ENCODE measurements around the gene GAK. TPM values are rescaled to one million over a fixed set of nuclear protein-coding genes. Genes with fewer than 3 reads are reported as not detected.

The GAK gene
- total RNA-seq, 2 donors from 2014 or later, result 104 to 121 TPM

DNA sequence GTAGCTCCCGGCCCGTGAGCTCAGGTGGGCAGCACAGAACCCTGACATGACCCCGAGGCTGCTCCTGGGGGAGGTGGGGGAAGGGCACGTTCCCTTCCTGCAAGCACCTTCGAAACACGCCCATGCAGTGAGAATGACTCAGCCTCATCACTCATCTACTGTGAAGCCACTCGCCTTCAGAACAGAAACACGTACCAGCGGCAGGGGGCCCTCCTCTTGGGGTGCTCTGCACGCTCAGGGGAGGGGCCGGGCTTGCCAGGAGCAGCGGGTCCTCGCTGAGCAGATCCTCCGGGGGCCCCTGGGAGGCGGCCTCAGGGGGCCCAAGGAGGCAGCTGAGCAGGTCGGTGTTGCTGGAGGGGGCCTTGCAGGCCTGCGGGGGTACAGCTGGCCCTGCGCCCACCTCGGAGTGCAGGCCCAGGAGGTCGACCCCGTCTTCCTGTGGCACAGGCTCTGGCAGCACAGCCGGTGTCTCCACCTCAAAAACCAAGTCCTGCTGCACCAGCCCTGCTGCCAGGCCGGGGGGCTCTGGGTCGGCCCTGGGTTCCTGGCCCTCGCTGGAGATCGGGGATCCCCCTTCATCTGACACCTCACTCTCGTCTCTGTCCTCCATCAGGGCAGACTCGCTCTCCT lies 65.2 kb downstream of the GAK start:
- Histone ChIP-seq H3K27ac (ENCODE audit: low read depth, low read length) (no peak overlapping the region), H3K36me3 (ENCODE audit: control insufficient read depth, insufficient read depth, low read length) (peaks cover 41% of the 10 kb centered on the region), H3K4me3 (ENCODE audit: low read length) (no peak overlapping the region), H3K9me3 (ENCODE audit: control insufficient read depth, low read length) (no peaks in the 10 kb centered on the region), H3K4me1 (ENCODE audit: control insufficient read depth, insufficient read depth, low read length) (no peaks in the 10 kb centered on the region), H3K9ac (ENCODE audit: extremely low read depth, low read length, poor library complexity, severe bottlenecking) (no peak overlapping the region), H3K27me3 (ENCODE audit: control insufficient read depth, insufficient read depth, low read length, poor library complexity, severe bottlenecking) (no peaks in the 10 kb centered on the region)
- Mint-ChIP-seq H3K36me3 (ENCODE audit: low read depth) (peaks cover 62% of the 10 kb centered on the region), H3K27ac (no peak overlapping the region), H3K4me3 (no peak overlapping the region), H3K9me3 (no peaks in the 10 kb centered on the region), H3K4me1 (no peaks in the 10 kb centered on the region), H3K27me3 (ENCODE audit: insufficient read depth) (no peaks in the 10 kb centered on the region)
- DNase-seq, result no peak
- TF ChIP-seq CTCF (conservative IDR thresholded peaks at IDR 0.05), result no peak
- 91 to 94% methylated on average over 20 to 28 of the region's 28 CpGs for WGBS, 2 experiments (ENCODE audit: insufficient coverage in 1 of 2, insufficient read length in 1 of 2)

DNA sequence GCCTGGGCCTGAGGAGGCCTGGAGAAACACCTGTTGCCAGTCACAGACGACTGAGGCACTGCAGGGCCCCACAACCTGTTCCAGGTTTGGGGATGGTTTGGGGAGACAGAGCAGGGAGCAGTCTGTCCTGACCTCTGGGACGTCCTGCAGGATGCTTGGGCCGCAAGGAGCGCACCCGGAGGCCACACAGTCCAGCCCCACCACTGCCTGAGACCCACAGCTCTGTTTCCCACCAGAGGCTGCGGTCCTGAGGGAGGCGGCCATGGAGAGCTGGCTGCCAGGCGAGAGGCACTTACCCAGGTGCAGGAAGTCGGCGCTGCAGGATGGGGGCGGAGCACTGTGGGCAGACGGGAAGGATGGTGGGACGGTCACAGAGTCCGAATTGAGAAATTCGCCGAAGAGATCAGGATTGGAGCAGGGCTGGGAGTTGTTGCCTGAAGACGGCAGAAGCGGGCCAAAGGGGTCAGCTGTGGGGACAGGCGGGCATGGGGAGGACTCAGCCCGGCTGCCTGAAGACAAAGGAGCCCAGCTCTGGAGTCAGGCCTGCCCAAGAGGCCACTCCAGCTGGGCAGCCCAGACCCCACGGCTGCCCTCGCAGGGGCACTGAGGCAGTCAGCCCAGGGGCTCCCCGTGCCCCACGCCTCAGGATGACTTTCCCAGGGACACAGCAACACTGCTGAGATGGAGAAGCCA lies 65.9 kb downstream of the GAK start:
- no peaks in the 10 kb centered on the region for H3K4me1 Mint-ChIP-seq
- H3K36me3 ChIP-seq (ENCODE audit: control insufficient read depth, insufficient read depth, low read length), result peaks cover 44% of the 10 kb centered on the region
- H3K9ac ChIP-seq (ENCODE audit: extremely low read depth, low read length, poor library complexity, severe bottlenecking), result no peak overlapping the region
- H3K27me3 Mint-ChIP-seq (ENCODE audit: insufficient read depth), result no peaks in the 10 kb centered on the region
- peaks cover 62% of the 10 kb centered on the region for H3K36me3 Mint-ChIP-seq (ENCODE audit: low read depth)
- no peak for DNase-seq
- no peaks in the 10 kb centered on the region for H3K9me3 Mint-ChIP-seq
- no peaks in the 10 kb centered on the region for H3K27me3 ChIP-seq (ENCODE audit: control insufficient read depth, insufficient read depth, low read length, poor library complexity, severe bottlenecking)
- H3K9me3 ChIP-seq (ENCODE audit: control insufficient read depth, low read length), result no peaks in the 10 kb centered on the region
- H3K27ac Mint-ChIP-seq, result no peak overlapping the region
- H3K4me3 ChIP-seq (ENCODE audit: low read length), result no peak overlapping the region
- H3K27ac ChIP-seq (ENCODE audit: low read depth, low read length), result no peak overlapping the region
- no peak overlapping the region for H3K4me3 Mint-ChIP-seq
- WGBS, 2 experiments (ENCODE audit: insufficient coverage in 1 of 2, insufficient read length in 1 of 2), result 95 to 96% methylated on average over 17 to 24 of the region's 24 CpGs
- no peak for TF ChIP-seq CTCF (conservative IDR thresholded peaks at IDR 0.05)
- no peaks in the 10 kb centered on the region for H3K4me1 ChIP-seq (ENCODE audit: control insufficient read depth, insufficient read depth, low read length)

DNA sequence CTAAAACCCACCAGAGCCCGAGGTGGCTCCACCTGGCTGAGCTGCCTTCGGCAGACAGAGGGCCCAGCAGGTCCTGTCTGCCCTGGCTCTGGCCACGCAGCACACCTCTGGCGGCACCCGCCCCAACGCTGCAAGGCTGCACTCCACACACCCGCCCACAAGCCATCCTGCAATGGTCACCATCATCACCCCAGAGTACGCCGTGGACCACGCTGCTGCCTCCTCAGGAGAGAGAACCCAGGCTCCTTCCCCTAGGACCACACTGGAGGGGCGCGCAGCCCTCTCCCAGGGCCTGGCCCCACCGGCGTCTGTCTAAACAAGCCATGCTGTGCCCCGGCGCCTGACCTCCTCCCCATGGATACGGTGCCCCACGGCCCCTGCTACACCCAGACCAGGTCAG lies 66.5 kb downstream of the GAK start:
- Histone ChIP-seq H3K4me1 (ENCODE audit: control insufficient read depth, insufficient read depth, low read length) (no peaks in the 10 kb centered on the region), H3K9me3 (ENCODE audit: control insufficient read depth, low read length) (no peaks in the 10 kb centered on the region), H3K36me3 (ENCODE audit: control insufficient read depth, insufficient read depth, low read length) (peaks cover 41% of the 10 kb centered on the region), H3K27me3 (ENCODE audit: control insufficient read depth, insufficient read depth, low read length, poor library complexity, severe bottlenecking) (no peaks in the 10 kb centered on the region), H3K4me3 (ENCODE audit: low read length) (no peak overlapping the region), H3K27ac (ENCODE audit: low read depth, low read length) (no peak overlapping the region), H3K9ac (ENCODE audit: extremely low read depth, low read length, poor library complexity, severe bottlenecking) (no peak overlapping the region)
- WGBS, 2 experiments (ENCODE audit: insufficient coverage in 1 of 2, insufficient read length in 1 of 2), result 95 to 96% methylated on average over 10 to 17 of the region's 18 CpGs
- Mint-ChIP-seq H3K36me3 (ENCODE audit: low read depth) (peaks cover 64% of the 10 kb centered on the region), H3K4me1 (no peaks in the 10 kb centered on the region), H3K27ac (no peak overlapping the region), H3K4me3 (no peak overlapping the region), H3K9me3 (no peaks in the 10 kb centered on the region), H3K27me3 (ENCODE audit: insufficient read depth) (no peaks in the 10 kb centered on the region)
- no peak for DNase-seq
- no peak for TF ChIP-seq CTCF (conservative IDR thresholded peaks at IDR 0.05)
